ENCODE results near the gene ADAMTS17. TPM values are rescaled to one million over a fixed set of nuclear protein-coding genes. Genes with fewer than 3 reads are reported as not detected.
A peak's percentile ranks its signal among the peaks of the same experiment; 100 is the strongest.

Gene ADAMTS17
- total RNA-seq, 1 donor from 2014 or later = 3.4 TPM

- TF ChIP-seq, protein P1, sequence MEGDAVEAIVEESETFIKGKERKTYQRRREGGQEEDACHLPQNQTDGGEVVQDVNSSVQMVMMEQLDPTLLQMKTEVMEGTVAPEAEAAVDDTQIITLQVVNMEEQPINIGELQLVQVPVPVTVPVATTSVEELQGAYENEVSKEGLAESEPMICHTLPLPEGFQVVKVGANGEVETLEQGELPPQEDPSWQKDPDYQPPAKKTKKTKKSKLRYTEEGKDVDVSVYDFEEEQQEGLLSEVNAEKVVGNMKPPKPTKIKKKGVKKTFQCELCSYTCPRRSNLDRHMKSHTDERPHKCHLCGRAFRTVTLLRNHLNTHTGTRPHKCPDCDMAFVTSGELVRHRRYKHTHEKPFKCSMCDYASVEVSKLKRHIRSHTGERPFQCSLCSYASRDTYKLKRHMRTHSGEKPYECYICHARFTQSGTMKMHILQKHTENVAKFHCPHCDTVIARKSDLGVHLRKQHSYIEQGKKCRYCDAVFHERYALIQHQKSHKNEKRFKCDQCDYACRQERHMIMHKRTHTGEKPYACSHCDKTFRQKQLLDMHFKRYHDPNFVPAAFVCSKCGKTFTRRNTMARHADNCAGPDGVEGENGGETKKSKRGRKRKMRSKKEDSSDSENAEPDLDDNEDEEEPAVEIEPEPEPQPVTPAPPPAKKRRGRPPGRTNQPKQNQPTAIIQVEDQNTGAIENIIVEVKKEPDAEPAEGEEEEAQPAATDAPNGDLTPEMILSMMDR (IDR thresholded peaks at IDR 0.05) = no peak
- Mint-ChIP-seq H3K4me3 (ENCODE audit: unreplicated experiment) (no peak overlapping the region), H3K27ac (ENCODE audit: unreplicated experiment) (no peak overlapping the region), H3K27me3 (ENCODE audit: low read depth) (peaks cover 26% of the 10 kb centered on the region), H3K9me3 (ENCODE audit: low read depth) (no peaks in the 10 kb centered on the region), H3K36me3 (ENCODE audit: low read depth) (no peaks in the 10 kb centered on the region), H3K4me1 (ENCODE audit: low read depth) (no peaks in the 10 kb centered on the region)
- DNase-seq (ENCODE audit: low spot score) = no peak
Measured at GRCh38 chr15:100194996-100195395, 146.8 kb downstream of the ADAMTS17 start.

DNA sequence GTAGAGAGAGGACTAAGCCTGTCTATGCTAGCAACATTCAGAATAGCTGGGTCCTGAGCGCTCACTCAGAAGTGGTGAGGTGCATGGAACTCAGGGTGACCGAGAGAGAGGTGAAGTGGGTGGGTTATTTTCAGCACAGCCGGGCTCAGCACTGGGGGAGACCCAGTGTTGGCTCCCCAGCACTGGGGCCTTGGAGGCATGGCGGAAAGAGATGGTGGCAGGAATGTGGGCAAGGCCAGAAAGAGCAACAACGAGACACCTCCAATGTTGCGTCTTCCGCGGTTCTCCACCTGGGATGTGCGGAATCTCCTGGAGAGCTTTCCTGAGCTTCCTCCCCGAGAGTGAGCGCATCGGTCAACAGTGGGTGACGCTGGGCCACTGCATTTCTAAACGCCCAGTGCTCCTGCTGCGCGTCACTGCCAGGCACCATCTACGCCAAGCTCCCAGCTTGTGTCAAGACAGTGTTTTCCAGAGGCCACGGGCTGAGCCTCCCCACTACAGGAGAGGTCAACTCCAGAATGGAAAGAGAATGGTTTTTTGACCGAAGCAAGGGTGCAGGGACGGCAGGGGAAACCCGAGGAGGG, 148.4 kb downstream of the ADAMTS17 start:
- no peaks in the 10 kb centered on the region for H3K36me3 Mint-ChIP-seq (ENCODE audit: low read depth)
- peak; percentile 51 for DNase-seq (ENCODE audit: low spot score)
- H3K4me3 Mint-ChIP-seq (ENCODE audit: unreplicated experiment) = no peak overlapping the region
- TF ChIP-seq, protein P1 (IDR thresholded peaks at IDR 0.05) = no peak
- no peak overlapping the region for H3K27ac Mint-ChIP-seq (ENCODE audit: unreplicated experiment)
- H3K27me3 Mint-ChIP-seq (ENCODE audit: low read depth) = peaks cover 18% of the 10 kb centered on the region
- H3K9me3 Mint-ChIP-seq (ENCODE audit: low read depth) = no peaks in the 10 kb centered on the region
- H3K4me1 Mint-ChIP-seq (ENCODE audit: low read depth) = no peaks in the 10 kb centered on the region

- H3K36me3 Mint-ChIP-seq (ENCODE audit: low read depth) = no peaks in the 10 kb centered on the region
- no peak overlapping the region for H3K4me3 Mint-ChIP-seq (ENCODE audit: unreplicated experiment)
- TF ChIP-seq, protein P1 (IDR thresholded peaks at IDR 0.05) = no peak
- no peak for DNase-seq (ENCODE audit: low spot score)
- no peaks in the 10 kb centered on the region for H3K4me1 Mint-ChIP-seq (ENCODE audit: low read depth)
- H3K27ac Mint-ChIP-seq (ENCODE audit: unreplicated experiment) = no peak overlapping the region
- no peaks in the 10 kb centered on the region for H3K9me3 Mint-ChIP-seq (ENCODE audit: low read depth)
- peaks cover 18% of the 10 kb centered on the region for H3K27me3 Mint-ChIP-seq (ENCODE audit: low read depth)
Measured at GRCh38 chr15:100192097-100193080, 149.4 kb downstream of the ADAMTS17 start.

GRCh38 chr15:100191161-100191560, 150.6 kb downstream of the ADAMTS17 start:
- no peaks in the 10 kb centered on the region for H3K9me3 Mint-ChIP-seq (ENCODE audit: low read depth)
- no peak overlapping the region for H3K27ac Mint-ChIP-seq (ENCODE audit: unreplicated experiment)
- no peak overlapping the region for H3K4me3 Mint-ChIP-seq (ENCODE audit: unreplicated experiment)
- peaks cover 16% of the 10 kb centered on the region for H3K27me3 Mint-ChIP-seq (ENCODE audit: low read depth)
- H3K4me1 Mint-ChIP-seq (ENCODE audit: low read depth) = no peaks in the 10 kb centered on the region
- DNase-seq (ENCODE audit: low spot score) = no peak
- no peaks in the 10 kb centered on the region for H3K36me3 Mint-ChIP-seq (ENCODE audit: low read depth)
- TF ChIP-seq, protein P1 (IDR thresholded peaks at IDR 0.05) = no peak

GRCh38 chr15:100190675-100191074, 151.1 kb downstream of the ADAMTS17 start:
- H3K27me3 Mint-ChIP-seq (ENCODE audit: low read depth) = peaks cover 17% of the 10 kb centered on the region
- no peaks in the 10 kb centered on the region for H3K9me3 Mint-ChIP-seq (ENCODE audit: low read depth)
- TF ChIP-seq, protein P1 (IDR thresholded peaks at IDR 0.05) = no peak
- H3K4me1 Mint-ChIP-seq (ENCODE audit: low read depth) = no peaks in the 10 kb centered on the region
- H3K4me3 Mint-ChIP-seq (ENCODE audit: unreplicated experiment) = no peak overlapping the region
- DNase-seq (ENCODE audit: low spot score) = no peak
- H3K27ac Mint-ChIP-seq (ENCODE audit: unreplicated experiment) = no peak overlapping the region
- no peaks in the 10 kb centered on the region for H3K36me3 Mint-ChIP-seq (ENCODE audit: low read depth)
